HG02885 (cell line): ENCODE data around the gene AATK.

ENCODE experiments used
- ATAC-seq: cut with Tn5 transposase; IDR thresholded peaks from one replicate; pipeline ENCODE4 v1.9.1; 2021; ENCODE audit warnings: mild to moderate bottlenecking; ENCODE audit not compliant: unreplicated experiment, poor library complexity

The AATK gene

DNA sequence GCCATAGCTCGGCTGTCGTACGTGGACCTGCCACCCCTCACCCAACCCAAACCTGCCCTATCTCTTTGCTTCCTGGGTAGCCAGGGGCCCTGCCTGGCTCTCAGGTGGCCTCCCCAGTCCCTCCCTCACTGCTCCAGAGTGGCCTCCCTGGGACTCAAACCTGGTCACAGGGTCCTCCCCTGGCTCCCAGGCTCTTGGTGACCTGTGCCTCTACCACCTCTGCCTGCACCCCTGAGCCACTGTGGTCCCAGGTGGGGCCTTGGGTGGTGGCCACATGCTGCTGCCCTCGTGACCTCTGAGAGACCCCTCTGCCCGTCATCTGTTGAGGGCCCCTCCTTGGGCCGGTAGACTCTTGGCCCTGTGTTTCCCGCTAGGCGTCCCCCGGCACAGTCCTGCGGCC lies 65.4 kb downstream of the AATK start:
- ATAC-seq: no peak

DNA sequence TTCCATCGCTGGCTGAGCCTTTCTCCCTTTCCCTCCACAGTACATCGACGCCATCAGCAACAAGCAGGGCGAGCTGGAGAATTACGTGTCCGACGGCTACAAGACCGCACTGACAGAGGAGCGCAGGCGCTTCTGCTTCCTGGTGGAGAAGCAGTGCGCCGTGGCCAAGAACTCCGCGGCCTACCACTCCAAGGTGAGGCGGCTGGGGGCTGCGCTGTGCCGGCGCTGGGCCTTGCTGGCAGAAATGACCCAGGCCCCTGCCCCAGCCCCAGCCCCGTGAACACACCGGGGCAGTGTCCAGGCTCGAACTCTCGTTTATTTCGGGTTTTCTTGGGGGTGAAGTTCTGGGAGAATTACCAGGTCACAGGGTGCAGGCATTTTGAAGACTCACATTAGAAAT lies 66.1 kb downstream of the AATK start:
- no peak for ATAC-seq

DNA sequence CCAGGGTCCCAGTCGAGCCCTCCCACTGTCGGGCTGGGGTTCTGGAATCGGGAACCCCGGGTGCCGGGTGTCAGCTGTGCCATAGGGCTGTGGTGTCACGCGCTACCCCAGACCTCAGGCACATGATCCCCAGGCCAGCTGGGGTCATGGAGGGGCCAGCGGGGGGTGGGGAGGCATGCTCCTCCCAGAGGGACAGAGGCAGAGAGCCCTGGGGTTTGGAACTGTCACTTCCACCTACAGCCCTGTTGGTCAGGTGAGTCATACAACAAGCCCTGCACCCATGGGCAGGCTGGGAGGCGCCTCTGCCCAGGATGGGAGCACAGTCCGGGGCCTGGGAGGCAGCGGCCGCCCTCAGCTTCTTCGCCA lies 68.1 kb downstream of the AATK start:
- ATAC-seq: no peak

DNA sequence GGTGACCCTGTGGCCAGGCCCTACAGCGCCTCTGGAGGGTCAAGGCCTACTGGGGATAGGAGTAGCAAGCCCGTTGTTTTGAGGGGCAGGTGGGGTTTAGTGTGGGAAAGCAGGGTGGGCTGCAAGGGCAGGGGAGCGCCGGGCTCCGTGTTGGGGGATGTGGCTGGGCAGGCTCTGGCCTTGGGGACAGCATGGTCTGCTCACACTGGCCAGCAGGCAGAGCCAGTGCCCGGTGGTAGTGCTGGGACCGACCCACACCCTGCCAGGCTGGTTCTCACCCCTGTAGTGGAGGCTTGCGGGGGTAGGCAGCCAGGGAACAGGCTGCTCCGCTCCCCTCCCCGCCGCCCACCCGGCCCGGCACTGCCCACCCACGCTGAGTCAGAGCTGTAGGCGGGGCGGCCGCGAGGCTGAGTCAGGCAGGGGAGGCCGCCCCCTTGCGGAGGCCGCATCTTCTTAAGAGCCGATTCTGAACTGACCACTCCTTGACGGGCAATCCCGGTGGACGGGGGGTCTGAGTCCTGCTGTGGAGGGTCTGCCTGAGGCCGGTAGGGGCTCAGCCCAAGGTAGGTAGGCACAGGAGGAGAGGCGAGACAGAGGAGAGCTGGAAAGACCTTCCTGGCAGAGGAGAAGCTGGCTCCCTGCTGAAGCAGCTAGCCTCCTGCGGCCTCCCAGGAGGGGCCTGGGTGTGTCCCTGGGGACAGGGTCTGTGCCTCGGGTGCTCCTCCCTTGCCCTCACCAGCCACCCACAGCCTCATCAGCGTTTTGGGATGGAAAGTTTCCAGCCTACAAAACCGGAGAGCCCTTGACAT lies 68.7 kb downstream of the AATK start:
- ATAC-seq: no peak

DNA sequence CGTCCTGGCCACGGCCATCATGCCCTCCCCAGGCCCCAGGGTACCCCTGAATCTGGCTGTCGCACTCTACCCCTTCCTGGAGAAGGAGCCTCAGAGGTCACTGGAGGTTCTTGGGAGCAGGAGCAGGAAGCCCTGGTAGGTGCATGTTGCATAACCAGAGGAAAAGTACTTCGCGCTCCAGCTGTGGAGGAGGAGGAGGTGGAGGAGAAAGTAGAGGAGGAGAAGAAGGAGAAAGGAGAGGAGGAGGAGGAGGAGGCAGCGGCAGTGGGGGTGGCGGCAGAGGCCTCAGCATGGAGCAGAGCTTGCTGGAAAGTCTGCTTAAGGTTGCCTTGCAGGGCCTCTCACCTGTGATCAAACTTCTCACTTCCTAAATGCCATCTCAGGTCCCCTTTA lies 69.3 kb downstream of the AATK start:
- no peak for ATAC-seq

DNA sequence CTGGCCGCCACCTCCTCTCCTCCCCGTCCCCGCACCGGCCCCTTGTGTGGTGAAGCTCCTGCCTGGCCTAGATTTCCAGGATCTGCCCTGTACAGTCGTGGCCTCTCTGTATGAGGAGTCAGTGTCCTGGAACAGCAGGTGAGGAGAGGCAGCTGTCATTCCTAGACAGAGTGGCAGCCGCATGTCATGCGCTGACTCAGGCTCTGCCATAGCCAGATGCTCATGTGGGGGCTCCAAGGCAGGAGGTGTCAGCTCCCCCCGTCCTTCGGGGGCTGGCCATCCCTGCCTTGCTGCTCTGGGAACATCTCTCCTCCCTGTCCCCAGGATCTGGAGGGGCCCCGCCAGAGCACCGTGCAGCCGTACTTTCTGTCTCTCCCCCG lies 70.6 kb downstream of the AATK start:
- no peak for ATAC-seq

DNA sequence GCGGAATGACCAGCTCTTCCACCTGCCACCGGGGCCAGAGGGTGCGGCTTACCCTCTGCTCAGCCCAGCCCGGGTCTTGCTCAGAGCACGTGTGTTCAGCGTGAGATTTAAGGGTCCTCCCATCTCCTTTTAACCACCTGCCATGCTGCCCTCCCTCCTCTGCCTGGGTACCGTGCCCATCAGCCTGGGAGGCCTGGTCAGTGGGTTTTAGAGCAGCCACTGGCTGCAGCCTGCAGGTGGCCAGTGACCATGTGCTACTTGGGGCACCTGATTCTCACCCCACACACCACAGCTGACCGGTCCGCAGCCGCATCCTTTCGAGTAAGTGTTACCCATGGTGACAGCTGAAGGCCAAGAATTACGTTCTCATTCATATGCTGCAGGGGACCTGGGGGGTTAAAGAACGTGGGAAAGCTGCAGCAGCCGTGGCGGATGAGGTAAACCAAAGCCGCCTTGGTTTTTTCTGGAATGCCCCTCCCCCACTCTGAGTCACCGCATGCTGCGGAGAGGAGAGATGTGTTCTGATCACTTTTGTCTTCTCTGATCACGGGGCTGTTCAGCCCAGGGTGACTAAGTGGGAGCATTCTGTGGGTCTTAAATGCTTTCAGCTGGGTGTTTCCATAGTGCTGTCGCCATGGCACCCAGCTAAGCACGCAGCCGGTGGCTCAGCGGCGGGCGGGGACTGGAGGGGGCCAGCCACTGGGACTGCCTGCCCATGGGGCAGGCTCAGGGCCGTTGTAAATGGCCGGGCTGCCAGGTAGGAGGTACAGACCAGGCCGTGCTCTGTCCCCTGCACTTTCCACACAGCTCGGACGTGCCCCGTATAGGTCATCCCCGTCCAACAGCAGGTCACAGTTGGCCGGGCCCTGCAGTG lies 71.3 kb downstream of the AATK start:
- no peak for ATAC-seq

DNA sequence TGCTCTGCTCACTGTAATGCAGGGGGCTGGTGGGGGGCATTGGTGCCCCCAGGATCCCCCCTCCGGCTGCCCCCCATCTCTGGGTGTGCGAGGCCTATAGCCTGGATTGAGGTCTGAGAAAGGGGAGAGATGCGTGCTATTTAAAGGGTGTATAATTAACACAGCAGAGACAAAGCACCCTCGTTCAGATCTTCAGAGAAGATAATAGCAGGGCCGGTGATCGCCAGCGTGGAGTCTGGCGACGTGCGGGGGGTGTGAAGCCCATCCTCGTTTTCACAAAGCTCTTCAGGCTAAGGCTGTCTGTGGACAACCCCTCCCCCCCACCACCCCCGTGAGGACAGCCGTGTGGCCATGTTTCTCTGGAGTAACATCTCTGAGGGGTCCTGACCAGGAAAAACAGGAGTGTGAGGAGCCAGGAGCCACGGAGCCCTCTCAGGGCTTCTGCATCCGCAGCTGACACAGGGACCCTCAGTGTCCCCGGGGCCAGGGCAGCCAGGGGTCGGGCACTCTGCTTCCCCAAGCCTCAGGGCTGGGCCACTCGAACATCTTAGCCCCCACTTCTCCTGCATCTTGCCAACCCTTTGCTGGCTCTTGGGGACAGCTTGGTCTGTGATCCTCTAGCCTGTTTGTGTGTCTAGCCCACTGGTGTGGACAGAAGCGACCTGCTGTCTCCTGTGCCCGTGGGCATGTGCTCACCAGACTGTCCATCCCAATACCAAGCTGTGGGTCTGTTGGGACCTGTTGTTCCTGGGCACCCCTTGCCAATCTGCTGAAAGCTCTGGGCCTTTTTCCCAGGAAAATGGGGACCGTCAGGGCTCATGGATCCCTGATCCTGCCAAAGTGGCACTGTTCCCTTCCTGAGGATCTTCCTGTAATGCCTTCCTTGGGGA lies 72.2 kb downstream of the AATK start:
- no peak for ATAC-seq

DNA sequence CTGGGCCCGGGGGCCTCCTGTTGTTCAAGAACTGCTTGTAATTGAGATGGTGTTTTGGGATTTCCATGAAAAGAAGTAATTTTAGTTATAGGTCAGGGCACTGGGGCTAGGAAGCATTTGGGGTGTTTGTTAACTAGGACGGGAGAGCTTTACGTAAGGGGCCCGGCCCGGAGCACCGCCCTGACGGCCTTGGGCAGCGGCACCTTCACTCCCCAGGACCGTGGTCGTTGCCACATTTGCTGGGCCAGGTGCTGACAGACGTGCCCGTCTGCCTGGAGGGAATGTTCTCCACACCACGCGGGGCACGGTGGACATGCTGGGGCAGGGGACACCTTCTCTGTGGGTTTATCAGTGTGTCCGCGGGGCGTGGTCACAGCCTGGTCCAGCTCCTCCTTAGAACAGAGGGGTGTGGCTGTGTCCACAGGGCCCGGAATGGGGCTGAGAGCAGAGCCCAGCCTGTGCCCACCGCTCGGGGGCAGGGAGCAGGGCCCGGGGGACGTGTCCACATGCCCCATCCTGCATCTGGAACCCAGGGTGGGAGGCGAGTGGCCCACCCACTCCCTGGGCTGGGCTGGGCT lies 73.4 kb downstream of the AATK start:
- ATAC-seq: no peak

DNA sequence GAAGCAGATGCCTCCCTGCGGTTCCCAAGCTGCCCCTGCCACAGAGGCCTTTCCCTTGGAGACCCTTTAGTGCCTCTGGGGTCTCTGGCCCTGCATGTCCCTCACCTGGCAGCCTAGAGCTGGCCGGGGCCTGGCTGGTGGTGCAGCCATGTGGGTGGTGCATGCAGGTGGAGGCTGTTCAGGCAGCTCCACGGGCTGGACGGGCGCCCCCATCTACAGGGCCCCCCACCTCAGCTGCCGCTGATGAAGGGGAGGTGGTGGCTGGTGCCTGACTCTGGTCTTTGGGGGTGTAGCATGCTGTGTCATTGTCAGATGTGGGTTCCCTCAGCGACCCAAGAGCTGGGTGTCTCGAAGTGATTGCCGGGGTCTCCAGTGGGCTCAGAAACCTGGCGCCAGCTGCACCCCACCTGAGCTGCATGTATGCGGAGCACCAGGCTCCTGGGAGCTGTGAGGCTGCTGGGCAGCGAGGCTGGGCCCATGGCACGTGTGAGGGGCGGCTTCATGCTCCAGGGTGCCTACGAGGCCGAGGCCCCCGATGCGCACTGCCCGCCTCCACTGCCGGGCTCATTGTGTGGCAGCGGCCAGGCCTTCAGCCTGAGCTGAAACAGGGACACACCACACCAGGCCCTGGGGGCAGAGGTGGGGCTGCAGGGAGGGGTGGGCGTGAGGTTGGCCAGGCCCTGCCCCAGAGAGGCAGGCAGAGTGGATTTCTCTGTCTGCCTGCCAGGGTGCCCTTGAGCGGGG lies 74.1 kb downstream of the AATK start:
- ATAC-seq: no peak

DNA sequence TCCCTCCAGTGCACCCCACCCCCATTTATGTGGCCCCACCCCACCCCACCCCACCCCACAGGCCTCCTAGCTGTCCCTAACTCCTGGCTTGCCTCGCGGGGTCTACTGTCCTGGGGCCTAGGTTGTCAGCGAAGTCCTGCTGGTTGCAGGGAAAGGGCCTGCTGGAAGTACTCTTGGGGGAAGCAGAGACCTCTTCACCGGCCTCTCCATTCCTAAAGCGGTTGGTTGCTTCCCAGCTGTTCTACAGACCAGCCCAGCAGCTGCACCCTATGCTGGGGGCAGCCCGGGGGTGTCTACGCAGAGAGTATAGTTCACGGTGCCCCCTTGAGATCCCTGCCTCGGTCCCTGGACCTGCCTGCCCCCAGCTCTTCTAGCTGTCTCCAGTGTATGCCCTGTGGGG lies 74.9 kb downstream of the AATK start:
- no peak for ATAC-seq

DNA sequence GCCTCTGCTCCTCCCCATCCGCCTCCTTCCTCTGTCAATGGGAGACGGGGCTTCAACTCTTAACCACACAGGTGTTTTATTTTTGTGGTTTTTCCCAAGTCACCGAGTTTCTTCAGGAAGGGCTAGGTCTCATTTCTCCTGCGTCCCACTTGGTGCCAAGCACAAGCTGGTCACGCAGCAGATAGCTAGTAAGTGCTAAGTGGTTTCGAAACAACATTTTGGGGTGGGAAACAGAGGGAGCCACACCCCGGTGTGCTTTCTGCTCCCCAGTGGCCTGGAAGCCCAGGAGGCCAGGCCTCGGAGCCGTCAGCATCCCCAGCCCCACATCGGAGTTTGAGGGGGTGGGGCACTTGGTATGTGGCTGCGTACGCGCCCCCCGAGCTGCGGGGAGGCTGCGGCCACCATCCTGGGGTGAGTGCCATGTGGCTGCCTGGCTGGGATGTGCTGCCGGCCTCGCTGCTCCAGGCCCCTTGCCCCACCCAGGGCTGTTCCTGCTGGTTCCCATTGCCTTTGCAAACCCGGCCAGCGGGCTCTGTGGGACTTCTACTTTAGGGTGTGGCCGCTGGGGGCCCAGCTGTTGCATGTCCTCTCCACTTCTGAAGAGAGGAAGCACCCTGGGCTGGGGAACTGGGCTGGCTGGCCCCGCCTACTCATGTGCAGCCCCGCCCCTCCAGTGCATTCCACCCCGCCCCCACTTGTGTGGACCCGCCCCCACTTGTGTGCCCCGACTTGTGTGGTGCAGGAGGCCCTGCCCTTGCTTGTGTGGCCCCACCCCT lies 75.5 kb downstream of the AATK start:
- no peak for ATAC-seq

DNA sequence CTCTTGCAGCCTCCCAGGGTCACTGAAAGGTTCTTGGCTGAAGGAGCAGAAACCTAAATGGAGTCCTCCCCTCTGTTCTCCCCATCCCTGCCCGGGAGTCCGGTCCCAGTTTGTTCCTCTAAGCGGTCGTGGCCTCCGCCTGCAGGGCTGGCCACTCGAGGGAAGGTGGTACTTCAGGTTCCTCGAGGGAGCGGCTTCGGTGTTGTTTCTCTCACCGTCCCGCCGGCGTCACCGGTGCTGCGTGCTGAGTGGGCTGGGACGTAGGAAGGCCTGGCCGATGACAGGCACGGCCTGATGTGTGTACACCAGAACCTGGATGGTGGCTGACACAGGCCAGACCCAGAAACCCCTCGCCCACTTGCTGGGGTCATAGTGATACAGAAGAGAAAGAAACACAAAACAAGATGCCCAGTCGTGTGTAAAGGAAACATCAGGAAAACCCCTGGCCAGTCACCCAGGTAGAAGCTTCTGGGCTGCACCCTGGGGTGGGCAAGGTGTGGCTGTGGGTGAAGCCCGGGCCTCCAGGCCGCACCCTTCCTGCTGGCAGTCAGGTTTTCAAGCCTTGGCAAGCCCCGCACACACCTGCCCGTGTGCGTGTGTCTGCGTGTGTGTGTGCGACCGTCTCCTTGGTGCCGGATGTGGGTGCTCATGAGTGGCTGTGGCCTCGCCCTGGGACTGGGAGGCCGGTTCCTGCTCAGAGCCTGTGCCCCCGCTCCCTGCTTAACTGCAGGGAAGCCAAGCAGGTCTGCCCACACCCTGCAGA lies 79.1 kb downstream of the AATK start:
- ATAC-seq: no peak

DNA sequence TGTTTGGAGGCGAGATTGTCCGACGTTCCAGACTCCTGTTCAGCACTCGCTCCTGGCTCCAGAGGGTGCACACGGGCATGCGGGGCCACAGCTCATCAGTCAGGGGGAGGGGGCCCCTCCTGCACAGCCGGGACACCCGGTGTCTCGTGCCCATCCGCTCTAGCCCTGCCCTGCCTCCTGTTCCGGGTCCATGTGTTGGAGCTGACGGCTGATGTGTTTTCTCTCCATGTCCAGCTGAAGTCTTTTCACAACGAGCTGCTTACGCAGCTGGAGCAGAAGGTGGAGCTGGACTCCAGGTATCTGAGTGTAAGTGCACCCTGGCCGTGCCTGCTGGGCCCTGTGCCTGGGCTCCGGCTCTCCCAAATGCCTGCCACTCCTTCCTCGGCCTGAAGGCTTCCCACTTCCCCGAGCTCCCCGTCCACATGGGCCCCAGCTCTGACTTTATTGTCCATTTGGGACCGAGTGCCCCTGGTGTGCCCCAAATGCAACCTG lies 80.6 kb downstream of the AATK start:
- no peak for ATAC-seq

DNA sequence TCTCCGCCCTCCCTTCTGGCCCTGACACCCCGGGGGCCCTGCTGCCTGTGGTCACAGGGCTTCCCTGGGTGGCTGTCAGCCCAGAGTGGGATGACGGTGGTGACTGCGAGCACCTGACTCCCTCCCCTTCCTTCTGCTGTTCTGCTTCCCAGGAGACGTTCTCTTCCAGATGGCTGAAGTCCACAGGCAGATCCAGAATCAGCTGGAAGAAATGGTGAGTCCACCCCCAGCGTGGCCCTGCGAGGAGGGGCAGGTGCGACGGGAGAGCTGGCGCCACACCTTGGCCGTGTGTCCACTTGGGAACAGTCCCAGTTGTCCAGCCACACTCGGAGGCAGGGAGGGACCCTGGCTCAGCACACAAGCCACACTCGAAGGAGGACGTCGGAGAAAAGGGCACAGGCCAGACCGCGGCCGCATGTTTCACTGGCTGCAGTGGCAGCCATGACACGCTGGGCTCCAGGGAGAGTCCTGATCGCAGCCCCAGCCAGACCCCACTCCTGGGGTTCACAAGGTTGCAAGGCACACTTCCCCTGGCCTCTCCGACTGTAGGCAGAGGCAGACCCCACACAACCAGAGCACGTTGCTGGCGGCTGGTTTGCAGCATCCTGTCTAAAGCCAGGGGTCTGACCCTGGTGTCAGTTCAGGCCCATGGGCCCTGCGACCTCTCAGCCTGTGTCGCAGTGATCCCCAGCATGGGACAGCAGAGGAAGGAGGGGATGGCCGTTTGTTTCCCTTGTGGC lies 81.2 kb downstream of the AATK start:
- ATAC-seq: no peak

DNA sequence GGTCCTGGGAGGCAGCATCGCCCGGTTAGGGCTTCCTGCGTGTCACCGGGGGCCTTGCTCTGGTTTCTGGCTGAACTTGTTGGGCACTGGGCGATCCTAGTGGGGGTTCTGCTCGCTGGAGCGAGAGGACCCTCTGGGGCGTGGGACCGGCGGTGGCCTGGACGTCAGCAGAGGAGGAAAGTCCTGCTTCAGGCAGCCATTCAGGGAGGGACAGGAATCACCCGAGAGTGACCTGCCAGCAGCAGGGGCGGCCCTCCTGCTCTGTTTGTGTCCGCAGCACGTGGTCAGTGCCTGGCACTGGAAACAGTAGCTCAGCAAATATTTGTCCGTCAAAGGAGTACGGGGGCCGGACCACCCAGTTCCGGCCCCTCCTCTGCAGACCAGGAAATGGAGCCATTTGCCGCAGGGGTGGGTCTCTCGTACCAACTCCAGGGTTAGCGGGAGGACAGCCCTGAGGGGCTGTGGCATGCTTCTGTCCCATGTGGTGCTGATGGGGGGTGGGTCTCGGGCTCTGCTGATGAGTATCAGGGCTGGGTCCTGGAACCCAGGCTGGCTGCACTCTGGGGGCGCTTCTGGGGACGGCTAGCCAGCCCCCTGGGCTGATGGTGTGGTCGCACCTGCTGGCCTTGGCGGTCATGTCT lies 82.8 kb downstream of the AATK start:
- no peak for ATAC-seq
